BJ (cell line): ENCODE data around the gene HIP1. TPM values are rescaled to one million over a fixed set of nuclear protein-coding genes. Genes with fewer than 3 reads are reported as not detected.
"Not testable (repeated sequence)": the region's sequence is repeated elsewhere in the genome, so short reads cannot be mapped to it uniquely, and the experiment has no call there.

Experiments used
- CTCF ChIA-PET: fragments of 350-600 bp; formaldehyde crosslinking; extraction: SDS; loops from one replicate; lab custom pipeline; 2021; ENCODE audit warnings: antibody characterized with exemption, inconsistent platforms; lab: Yijun Ruan, JAX
- POLR2A ChIA-PET: fragments of 300-600 bp; sonication (Branson Sonifier 250); formaldehyde crosslinking; extraction: SDS; loops from one replicate; lab custom pipeline; 2021; ENCODE audit warnings: antibody characterized with exemption; lab: Charles Lee
- DNase-seq: peaks from one replicate; pipeline ENCODE4 v3.0.0-alpha.2; 2011; ENCODE audit warnings: low read depth
- H3K27me3 ChIP-seq: 2 replicates; pipeline ENCODE4 v1.6.0; 2011; ENCODE audit warnings: low read length; ENCODE audit not compliant: control insufficient read depth, insufficient read depth
- H3K36me3 ChIP-seq: 2 replicates; pipeline ENCODE4 v1.5.1; 2011; ENCODE audit warnings: low read length; ENCODE audit not compliant: control insufficient read depth, insufficient read depth
- H3K4me3 ChIP-seq: 2 replicates; pipeline ENCODE4 v1.5.1; 2011; ENCODE audit warnings: low read depth, mild to moderate bottlenecking, control low read depth, low read length
- polyA plus RNA-seq: library from polyadenylated mRNA; depleted of rRNA; stranded (reverse); fragments of >200 nt; gene quantifications from 2 replicates; pipeline ENCODE4 v1.2.3, GENCODE V29; 2011
- TF ChIP-seq, protein P1 (sequence below): IDR thresholded peaks from 2 replicates; pipeline ENCODE4 v1.5.1; 2011; ENCODE audit warnings: low read depth, mild to moderate bottlenecking, control low read depth, inconsistent platforms, low read length, moderate library complexity; ENCODE audit not compliant: insufficient read depth

HIP1 gene
- polyA plus RNA-seq, 1 experiment, result 7.5 TPM

DNA sequence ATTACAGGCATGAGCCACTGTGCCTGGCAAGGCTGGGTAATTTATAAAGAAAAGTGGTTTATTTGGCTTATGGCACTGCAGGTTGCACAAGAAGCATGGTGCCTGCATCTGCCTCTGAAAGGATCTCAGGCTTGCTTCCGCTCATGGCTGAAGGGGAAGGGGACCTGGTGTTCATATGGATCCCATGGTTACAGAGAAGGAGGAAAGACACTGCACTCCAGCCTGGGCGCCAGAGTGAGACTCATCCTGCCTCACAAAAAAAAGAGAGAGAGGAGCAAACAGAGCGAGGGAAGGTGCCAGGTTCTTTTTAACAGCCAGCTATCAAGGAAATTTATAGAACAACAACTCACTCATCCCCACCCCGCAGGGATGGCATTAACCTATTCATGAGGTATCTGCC lies 36.2 kb downstream of the HIP1 start:
- no peak for DNase-seq
- TF ChIP-seq, protein P1, sequence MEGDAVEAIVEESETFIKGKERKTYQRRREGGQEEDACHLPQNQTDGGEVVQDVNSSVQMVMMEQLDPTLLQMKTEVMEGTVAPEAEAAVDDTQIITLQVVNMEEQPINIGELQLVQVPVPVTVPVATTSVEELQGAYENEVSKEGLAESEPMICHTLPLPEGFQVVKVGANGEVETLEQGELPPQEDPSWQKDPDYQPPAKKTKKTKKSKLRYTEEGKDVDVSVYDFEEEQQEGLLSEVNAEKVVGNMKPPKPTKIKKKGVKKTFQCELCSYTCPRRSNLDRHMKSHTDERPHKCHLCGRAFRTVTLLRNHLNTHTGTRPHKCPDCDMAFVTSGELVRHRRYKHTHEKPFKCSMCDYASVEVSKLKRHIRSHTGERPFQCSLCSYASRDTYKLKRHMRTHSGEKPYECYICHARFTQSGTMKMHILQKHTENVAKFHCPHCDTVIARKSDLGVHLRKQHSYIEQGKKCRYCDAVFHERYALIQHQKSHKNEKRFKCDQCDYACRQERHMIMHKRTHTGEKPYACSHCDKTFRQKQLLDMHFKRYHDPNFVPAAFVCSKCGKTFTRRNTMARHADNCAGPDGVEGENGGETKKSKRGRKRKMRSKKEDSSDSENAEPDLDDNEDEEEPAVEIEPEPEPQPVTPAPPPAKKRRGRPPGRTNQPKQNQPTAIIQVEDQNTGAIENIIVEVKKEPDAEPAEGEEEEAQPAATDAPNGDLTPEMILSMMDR, result no peak
- Histone ChIP-seq H3K4me3 (no peak overlapping the region), H3K27me3 (no peaks in the 10 kb centered on the region), H3K36me3 (no peaks in the 10 kb centered on the region)
- ChIA-PET POLR2A (no interaction called here), CTCF (no interaction called here)

GRCh38 chr7:75699993-75700392 lies 38.7 kb downstream of the HIP1 start:
- no peaks in the 10 kb centered on the region for H3K27me3 ChIP-seq
- TF ChIP-seq, protein P1, result no peak
- no peaks in the 10 kb centered on the region for H3K36me3 ChIP-seq
- H3K4me3 ChIP-seq, result no peak overlapping the region
- DNase-seq, result no peak
- ChIA-PET POLR2A (no interaction called here), CTCF (no interaction called here)

GRCh38 chr7:75698358-75698757 lies 40.4 kb downstream of the HIP1 start:
- Histone ChIP-seq H3K27me3 (no peaks in the 10 kb centered on the region), H3K4me3 (no peak overlapping the region), H3K36me3 (no peaks in the 10 kb centered on the region)
- CTCF ChIA-PET, result interaction anchor here (0.6 kb wide), 1 partner anchor 35 kb away, joined by 3 read pairs; no protein-coding TSS in a partner anchor
- TF ChIP-seq, protein P1, result no peak
- DNase-seq, result no peak
- POLR2A ChIA-PET, result no interaction called here

DNA sequence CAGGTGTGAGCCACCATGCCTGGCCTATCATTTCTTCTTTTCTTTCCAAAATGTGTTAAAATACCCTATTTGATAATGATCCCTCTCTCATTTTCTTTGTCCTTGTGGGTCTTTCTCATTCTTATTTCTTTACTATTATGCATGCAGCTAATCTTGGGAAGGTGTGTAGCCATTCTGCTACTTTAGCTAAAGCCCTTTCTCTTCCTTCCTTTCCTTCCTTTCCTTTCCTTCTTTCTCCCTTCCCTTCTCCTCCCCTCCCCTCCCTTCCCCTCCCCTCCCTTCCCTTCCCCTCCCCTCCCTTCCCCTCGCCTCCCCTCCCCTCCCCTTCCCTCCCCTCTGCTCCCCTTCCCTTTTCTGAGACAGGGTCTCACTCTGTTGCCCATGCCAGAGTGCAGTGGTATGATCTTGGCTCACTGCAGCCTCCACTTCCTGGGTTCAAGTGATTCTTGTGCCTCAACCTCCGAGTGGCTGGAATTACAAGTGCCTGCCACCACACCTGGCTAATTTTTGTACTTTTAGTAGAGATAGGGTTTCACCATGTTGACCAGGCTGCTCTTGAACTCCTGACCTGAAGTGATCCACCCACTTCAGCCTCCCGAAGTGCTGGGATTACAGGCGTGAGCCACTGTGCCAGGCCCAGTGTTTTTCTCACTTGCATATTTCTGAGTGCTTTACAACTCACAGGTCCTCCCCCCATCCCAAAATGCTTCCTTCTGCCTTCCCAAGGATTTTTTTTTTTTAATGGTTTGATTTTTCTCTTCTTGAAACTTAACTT lies 42.3 kb downstream of the HIP1 start:
- H3K36me3 ChIP-seq, result no peaks in the 10 kb centered on the region
- DNase-seq, result no peak
- no peaks in the 10 kb centered on the region for H3K27me3 ChIP-seq
- H3K4me3 ChIP-seq, result no peak overlapping the region
- CTCF ChIA-PET, result no interaction called here
- POLR2A ChIA-PET, result no interaction called here
- TF ChIP-seq, protein P1, result no peak

GRCh38 chr7:75694638-75695399 lies 43.9 kb downstream of the HIP1 start:
- Histone ChIP-seq H3K36me3 (no peaks in the 10 kb centered on the region), H3K27me3 (no peaks in the 10 kb centered on the region), H3K4me3 (no peak overlapping the region)
- DNase-seq, result no peak
- CTCF ChIA-PET, result no interaction called here
- TF ChIP-seq, protein P1, result no peak
- POLR2A ChIA-PET, result no interaction called here

DNA sequence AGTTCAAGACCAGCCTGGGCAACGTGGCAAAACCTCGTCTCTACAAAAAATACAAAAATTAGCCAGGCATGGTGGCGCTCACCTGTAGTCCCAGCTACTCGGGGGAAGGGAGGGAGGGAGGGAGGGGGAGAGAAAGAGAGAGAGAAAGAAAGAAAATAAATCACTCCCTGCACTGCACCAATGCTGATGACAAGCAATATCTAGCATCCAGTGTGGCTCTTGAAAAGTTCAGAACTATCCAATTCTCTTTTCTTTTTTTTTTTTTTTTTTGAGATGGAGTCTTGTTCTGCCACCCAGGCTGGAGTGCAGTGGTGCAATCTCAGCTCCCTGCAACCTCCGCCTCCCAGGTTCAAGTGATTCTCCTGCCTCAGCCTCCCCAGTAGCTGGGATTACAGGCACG lies 45.1 kb downstream of the HIP1 start:
- CTCF ChIA-PET, result not testable (repeated sequence)

More for the DNA sequence above, 45.1 kb downstream of the HIP1 start:
- H3K4me3 ChIP-seq, POLR2A ChIA-PET, DNase-seq, H3K27me3 ChIP-seq, H3K36me3 ChIP-seq: not testable (repeated sequence)
